ENCODE results near the gene MMP15. TPM values are rescaled to one million over a fixed set of nuclear protein-coding genes. Genes with fewer than 3 reads are reported as not detected.

Gene MMP15
- total RNA-seq, 2 donors from 2014 or later: 22.3 to 35.3 TPM

DNA sequence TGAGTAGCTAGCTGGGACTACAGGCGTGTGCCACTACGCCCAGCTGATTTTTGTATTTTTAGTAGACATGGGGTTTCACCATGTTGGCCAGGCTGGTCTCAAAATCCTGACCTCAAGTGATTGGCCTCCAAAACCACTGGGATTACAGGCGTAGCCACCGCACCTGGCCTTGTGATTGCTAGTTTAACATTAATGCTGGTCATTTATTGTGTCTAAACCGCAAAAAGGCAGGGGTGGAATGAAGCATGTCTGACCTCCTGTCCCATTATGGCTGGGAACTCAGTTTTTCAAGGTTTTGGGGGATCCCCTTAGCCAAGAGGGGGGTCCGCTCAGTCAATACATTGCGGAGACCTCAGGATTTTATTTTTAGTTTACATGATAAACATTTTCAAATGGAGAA, 43.9 kb upstream of the MMP15 start:
- peaks cover 9% of the 10 kb centered on the region for H3K4me1 ChIP-seq
- no peak for TF ChIP-seq POLR2A (IDR thresholded peaks at IDR 0.05)
- TF ChIP-seq, protein P1, sequence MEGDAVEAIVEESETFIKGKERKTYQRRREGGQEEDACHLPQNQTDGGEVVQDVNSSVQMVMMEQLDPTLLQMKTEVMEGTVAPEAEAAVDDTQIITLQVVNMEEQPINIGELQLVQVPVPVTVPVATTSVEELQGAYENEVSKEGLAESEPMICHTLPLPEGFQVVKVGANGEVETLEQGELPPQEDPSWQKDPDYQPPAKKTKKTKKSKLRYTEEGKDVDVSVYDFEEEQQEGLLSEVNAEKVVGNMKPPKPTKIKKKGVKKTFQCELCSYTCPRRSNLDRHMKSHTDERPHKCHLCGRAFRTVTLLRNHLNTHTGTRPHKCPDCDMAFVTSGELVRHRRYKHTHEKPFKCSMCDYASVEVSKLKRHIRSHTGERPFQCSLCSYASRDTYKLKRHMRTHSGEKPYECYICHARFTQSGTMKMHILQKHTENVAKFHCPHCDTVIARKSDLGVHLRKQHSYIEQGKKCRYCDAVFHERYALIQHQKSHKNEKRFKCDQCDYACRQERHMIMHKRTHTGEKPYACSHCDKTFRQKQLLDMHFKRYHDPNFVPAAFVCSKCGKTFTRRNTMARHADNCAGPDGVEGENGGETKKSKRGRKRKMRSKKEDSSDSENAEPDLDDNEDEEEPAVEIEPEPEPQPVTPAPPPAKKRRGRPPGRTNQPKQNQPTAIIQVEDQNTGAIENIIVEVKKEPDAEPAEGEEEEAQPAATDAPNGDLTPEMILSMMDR (IDR thresholded peaks at IDR 0.05): no peak
- no peak for ATAC-seq
- no peak overlapping the region for H3K4me3 ChIP-seq
- 85 to 93% methylated on average over 6 to 7 of the region's 7 CpGs for WGBS, 2 donors
- no peak overlapping the region for H3K27ac ChIP-seq
- H3K36me3 ChIP-seq (replicated peaks in 1 of 2; ENCODE audit: insufficient read depth in 1 of 2, low read depth in 2 of 2): no peaks in the 10 kb centered on the region
- intact Hi-C loops (cut with DNase I): no loop called here
- no peaks in the 10 kb centered on the region for H3K27me3 ChIP-seq
- H3K9me3 ChIP-seq: no peaks in the 10 kb centered on the region
- DNase-seq: peak in 1 of 4 donors; percentile 1

DNA sequence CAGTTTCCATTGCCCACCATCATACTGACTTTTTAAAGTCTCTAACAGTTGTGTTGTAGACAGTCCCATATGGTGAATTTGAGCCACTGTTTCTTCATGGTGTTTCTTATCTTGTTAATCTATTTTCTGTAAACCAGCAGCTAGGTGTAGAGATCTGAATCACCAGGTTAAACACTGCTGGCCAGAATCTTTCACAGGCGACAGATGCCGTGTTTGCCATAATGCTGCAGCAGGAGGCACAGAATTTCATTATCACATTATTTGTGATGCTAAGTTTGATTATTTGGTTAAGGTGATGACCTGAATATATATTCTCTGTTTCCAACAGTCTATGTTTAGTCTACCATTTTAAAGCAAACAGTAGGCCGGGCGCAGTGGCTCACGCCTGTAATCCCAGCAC, 43.2 kb upstream of the MMP15 start:
- no peak for ATAC-seq
- no peak overlapping the region for H3K27ac ChIP-seq
- H3K27me3 ChIP-seq: no peaks in the 10 kb centered on the region
- H3K4me3 ChIP-seq: no peak overlapping the region
- no peaks in the 10 kb centered on the region for H3K9me3 ChIP-seq
- TF ChIP-seq, protein P1 (IDR thresholded peaks at IDR 0.05): no peak
- no peak for TF ChIP-seq POLR2A (IDR thresholded peaks at IDR 0.05)
- DNase-seq: peak in 1 of 4 donors; percentile 1
- peaks cover 9% of the 10 kb centered on the region for H3K4me1 ChIP-seq
- no peaks in the 10 kb centered on the region for H3K36me3 ChIP-seq (replicated peaks in 1 of 2; ENCODE audit: insufficient read depth in 1 of 2, low read depth in 2 of 2)
- 89 to 94% methylated on average over 5 of the region's 5 CpGs for WGBS, 2 donors
- intact Hi-C loops (cut with DNase I): no loop called here

- intact Hi-C loops (cut with DNase I): no loop called here
- ATAC-seq (peak; percentile 90), DNase-seq (peak; percentile 84 to 95 (median 91))
- TF ChIP-seq POLR2A (IDR thresholded peaks at IDR 0.05): no peak
- TF ChIP-seq, protein P1 (IDR thresholded peaks at IDR 0.05): no peak
- Histone ChIP-seq H3K4me1 (peaks cover 9% of the 10 kb centered on the region), H3K4me3 (peak overlapping the region; percentile 29 to 35), H3K27me3 (no peaks in the 10 kb centered on the region), H3K27ac (peak overlapping the region in 1 of 4 donors; percentile 27), H3K9me3 (no peaks in the 10 kb centered on the region), H3K36me3 (replicated peaks in 1 of 2; ENCODE audit: insufficient read depth in 1 of 2, low read depth in 2 of 2) (no peaks in the 10 kb centered on the region)
- WGBS, 2 donors: 16 to 29% methylated on average over 26 to 62 of the region's 64 CpGs
Measured at GRCh38 chr16:57984443-57985203, 40.9 kb upstream of the MMP15 start.

GRCh38 chr16:57985204-57986181, 40.1 kb upstream of the MMP15 start:
- DNase-seq: no peak
- peak; percentile 40 for ATAC-seq
- intact Hi-C loops (cut with DNase I): no loop called here
- TF ChIP-seq POLR2A (IDR thresholded peaks at IDR 0.05): no peak
- TF ChIP-seq, protein P1 (IDR thresholded peaks at IDR 0.05): no peak
- Histone ChIP-seq H3K36me3 (replicated peaks in 1 of 2; ENCODE audit: insufficient read depth in 1 of 2, low read depth in 2 of 2) (no peaks in the 10 kb centered on the region), H3K27me3 (no peaks in the 10 kb centered on the region), H3K9me3 (no peaks in the 10 kb centered on the region), H3K27ac (peak overlapping the region in 1 of 4 donors; percentile 27), H3K4me3 (peak overlapping the region; percentile 29 to 35), H3K4me1 (peaks cover 9% of the 10 kb centered on the region)
- WGBS, 2 donors: 25 to 37% methylated on average over 31 to 62 of the region's 62 CpGs
